A549 (cell line): ENCODE data around the gene ATXN10. TPM values are rescaled to one million over a fixed set of nuclear protein-coding genes. Genes with fewer than 3 reads are reported as not detected.

Source experiments
- ATAC-seq, 2 experiments: fragments of 200-7000 bp in 1 of 2; fragments of >200 bp in 1 of 2; cut with Nextera tagmentation in 1 of 2; cut with Tn5 transposase in 1 of 2; 3 replicates each; pipeline versions ENCODE4 v1.8.0 to v1.9.1; 2018 to 2020; ENCODE audit warnings: mild to moderate bottlenecking in 1 of 2, moderate library complexity in 1 of 2
- CTCF ChIA-PET: fragments of 300-600 bp; sonication (Branson Sonifier 250); formaldehyde crosslinking; extraction: SDS; loops from one replicate; lab custom pipeline; 2021; ENCODE audit warnings: antibody characterized with exemption, inconsistent platforms; lab: Yijun Ruan, JAX
- POLR2A ChIA-PET: fragments of 350-600 bp; formaldehyde crosslinking; extraction: SDS; loops from one replicate; lab custom pipeline; 2021; ENCODE audit warnings: antibody characterized with exemption, inconsistent platforms; lab: Yijun Ruan, JAX
- DNase-seq, 2 experiments: peaks; one replicate each; pipeline versions ENCODE4 v3.0.0 to v3.0.0-alpha.2; 2011 to 2016; ENCODE audit warnings: low read depth in 1 of 2, low spot score in 1 of 2
- FAIRE-seq: peaks from 2 replicates; lab custom pipeline; 2011; peaks lifted over from hg19 to GRCh38; lab: Jason Lieb, UNC
- H3K27ac ChIP-seq, 2 experiments: fragments of >200 bp; sonication (Bioruptor Twin); formaldehyde crosslinking; 3 replicates each; pipeline ENCODE4 v1.5.1; 2016 to 2017
- H3K4me1 ChIP-seq: fragments of >200 bp; sonication (Bioruptor Twin); formaldehyde crosslinking; 3 replicates; pipeline ENCODE4 v1.6.1; 2016
- H3K4me2 ChIP-seq: fragments of >200 bp; sonication (Bioruptor Twin); formaldehyde crosslinking; 3 replicates; pipeline ENCODE4 v1.6.1; 2016
- H3K4me3 ChIP-seq: fragments of >200 bp; sonication (Bioruptor Twin); formaldehyde crosslinking; 3 replicates; pipeline ENCODE4 v1.5.1; 2016
- H3K9me3 ChIP-seq: fragments of >200 bp; sonication (Bioruptor Twin); formaldehyde crosslinking; 3 replicates; pipeline ENCODE4 v1.6.1; 2016
- CHD2 ChIP-seq: fragments of 150-350 bp; IDR thresholded peaks from 2 replicates; pipeline ENCODE4 v1.6.1; 2014; ENCODE audit warnings: low read length; ENCODE audit not compliant: partially characterized antibody
- CTCF ChIP-seq: fragments of >200 bp; sonication (Bioruptor Twin); formaldehyde crosslinking; IDR thresholded peaks from 3 replicates; pipeline ENCODE4 v1.5.1; 2016
- EHMT2 ChIP-seq: fragments of 200-600 bp; sonication (generic); IDR thresholded peaks from 2 replicates; pipeline ENCODE4 v1.6.1; 2016; ENCODE audit warnings: antibody characterized with exemption, low read depth, mild to moderate bottlenecking, moderate library complexity
- ELK1 ChIP-seq: fragments of 150-350 bp; IDR thresholded peaks from 2 replicates; pipeline ENCODE4 v1.6.1; 2014; ENCODE audit warnings: low read depth, mild to moderate bottlenecking, low read length
- FOSL2 ChIP-seq, 2 experiments: fragments of 450-650 bp in 1 of 2; fragments of >200 bp in 1 of 2; sonication (Bioruptor Twin) in 1 of 2; formaldehyde crosslinking; IDR thresholded peaks; 2 replicates each; pipeline versions ENCODE4 v1.5.0 to v1.6.1; 2016 to 2020; ENCODE audit warnings: mild to moderate bottlenecking in 1 of 2, moderate library complexity in 1 of 2
- HDAC2 ChIP-seq: fragments of 200-600 bp; sonication (generic); IDR thresholded peaks from 2 replicates; pipeline ENCODE4 v1.6.1; 2016
- KDM5A ChIP-seq: fragments of 200-600 bp; sonication (generic); IDR thresholded peaks from 2 replicates; pipeline ENCODE4 v1.6.1; 2016; ENCODE audit warnings: antibody characterized with exemption, mild to moderate bottlenecking
- MAFK ChIP-seq: fragments of 450-650 bp; IDR thresholded peaks from 2 replicates; pipeline ENCODE4 v1.6.1; 2014; ENCODE audit not compliant: partially characterized antibody
- NFE2L2 ChIP-seq: fragments of 150-350 bp; conservative IDR thresholded peaks from 2 replicates; pipeline ENCODE4 v1.6.1; 2014; ENCODE audit warnings: low read length
- PHF8 ChIP-seq: fragments of 200-600 bp; sonication (generic); IDR thresholded peaks from 2 replicates; pipeline ENCODE4 v1.6.1; 2016; ENCODE audit warnings: low read depth, mild to moderate bottlenecking, antibody characterized with exemption, moderate library complexity, borderline replicate concordance
- RAD21 ChIP-seq, 2 experiments: fragments of >200 bp in 1 of 2; sonication (Bioruptor Twin) in 1 of 2; formaldehyde crosslinking in 1 of 2; IDR thresholded peaks in 1 of 2; conservative IDR thresholded peaks in 1 of 2; 2 replicates in 1 of 2; 3 replicates in 1 of 2; pipeline ENCODE4 v1.6.1; 2012 to 2018; ENCODE audit warnings: inconsistent platforms in 1 of 2
- SMC3 ChIP-seq: fragments of >200 bp; sonication (Bioruptor Twin); formaldehyde crosslinking; IDR thresholded peaks from 3 replicates; pipeline ENCODE4 v1.6.1; 2018; ENCODE audit warnings: inconsistent platforms
- TFCP2L1 ChIP-seq: fragments of 250-450 bp; sonication (Bioruptor Pico); IDR thresholded peaks from 2 replicates; pipeline ENCODE4 v1.5.0; 2021; ENCODE audit warnings: mild to moderate bottlenecking
- WGBS: methylation state at CpG from one replicate; pipeline ENCODE4 v1.1.6; 2017; ENCODE audit errors: missing lambda C conversion rate; 5-methylcytosine and 5-hydroxymethylcytosine counted together
- polyA plus RNA-seq, 4 experiments: library from polyadenylated mRNA; depleted of rRNA in 3 of 4; stranded (reverse); fragments of >200 nt; fragmentation: RNase III in 1 of 4; extraction: RNeasy Plus Mini Kit Qiagen cat#74134 plus additional on column Dnase treatment in 1 of 4; gene quantifications; 2 replicates in 3 of 4; 3 replicates in 1 of 4; pipeline ENCODE4 v1.2.3, GENCODE V29; 2011 to 2017
- TF ChIP-seq, protein P1 (sequence below): fragments of 250-450 bp; sonication (Bioruptor Pico); IDR thresholded peaks from 2 replicates; pipeline ENCODE4 v1.5.0; 2020; ENCODE audit warnings: low read depth, mild to moderate bottlenecking, moderate library complexity
- TF ChIP-seq, protein P2 (sequence below): fragments of 200-600 bp; sonication (generic); IDR thresholded peaks from 2 replicates; pipeline ENCODE4 v1.6.1; 2016; ENCODE audit warnings: antibody characterized with exemption, mild to moderate bottlenecking, moderate library complexity
- TF ChIP-seq, protein P3 (sequence below): IDR thresholded peaks from 2 replicates; pipeline ENCODE4 v1.6.1; 2012
- TF ChIP-seq, protein P4 (sequence below): IDR thresholded peaks from 2 replicates; pipeline ENCODE4 v1.6.1; 2012

Gene ATXN10
- polyA plus RNA-seq, 2 of the 4 experiments (the other 2 are of a cell fraction) = 126 to 281 TPM

GRCh38 chr22:45830531-45831245, 159.1 kb downstream of the ATXN10 start:
- ATAC-seq (peak; percentile 47 to 73; a peak in 4 of 6 replicates), FAIRE-seq (no peak), DNase-seq (peak in 1 of 2 experiments; percentile 48)
- POLR2A ChIA-PET = no interaction called here
- no peak overlapping the region for H3K4me3 ChIP-seq
- WGBS = 70% methylated on average over 3 of the region's 3 CpGs
- peaks cover 23% of the 10 kb centered on the region for H3K4me1 ChIP-seq
- CTCF ChIA-PET = interaction anchor here (0.8 to 1.2 kb wide), 2 partner anchors 12 to 20 kb away, joined by 3 read pairs; no protein-coding TSS in a partner anchor
- TF ChIP-seq EHMT2 (no peak), CHD2 (no peak), NFE2L2 (peak; percentile 66; the same call in 1 of the 2 replicates), PHF8 (no peak), KDM5A (no peak), HDAC2 (no peak), FOSL2 (IDR thresholded peaks at IDR 0.05) (no peak), FOSL2 (CRISPR knock-in tag; IDR thresholded peaks at IDR 0.05) (no peak), MAFK (peak; percentile 81), TFCP2L1 (CRISPR knock-in tag) (no peak)
- TF ChIP-seq, protein P1, sequence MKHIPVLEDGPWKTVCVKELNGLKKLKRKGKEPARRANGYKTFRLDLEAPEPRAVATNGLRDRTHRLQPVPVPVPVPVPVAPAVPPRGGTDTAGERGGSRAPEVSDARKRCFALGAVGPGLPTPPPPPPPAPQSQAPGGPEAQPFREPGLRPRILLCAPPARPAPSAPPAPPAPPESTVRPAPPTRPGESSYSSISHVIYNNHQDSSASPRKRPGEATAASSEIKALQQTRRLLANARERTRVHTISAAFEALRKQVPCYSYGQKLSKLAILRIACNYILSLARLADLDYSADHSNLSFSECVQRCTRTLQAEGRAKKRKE (CRISPR knock-in tag) = no peak
- TF ChIP-seq, protein P2, sequence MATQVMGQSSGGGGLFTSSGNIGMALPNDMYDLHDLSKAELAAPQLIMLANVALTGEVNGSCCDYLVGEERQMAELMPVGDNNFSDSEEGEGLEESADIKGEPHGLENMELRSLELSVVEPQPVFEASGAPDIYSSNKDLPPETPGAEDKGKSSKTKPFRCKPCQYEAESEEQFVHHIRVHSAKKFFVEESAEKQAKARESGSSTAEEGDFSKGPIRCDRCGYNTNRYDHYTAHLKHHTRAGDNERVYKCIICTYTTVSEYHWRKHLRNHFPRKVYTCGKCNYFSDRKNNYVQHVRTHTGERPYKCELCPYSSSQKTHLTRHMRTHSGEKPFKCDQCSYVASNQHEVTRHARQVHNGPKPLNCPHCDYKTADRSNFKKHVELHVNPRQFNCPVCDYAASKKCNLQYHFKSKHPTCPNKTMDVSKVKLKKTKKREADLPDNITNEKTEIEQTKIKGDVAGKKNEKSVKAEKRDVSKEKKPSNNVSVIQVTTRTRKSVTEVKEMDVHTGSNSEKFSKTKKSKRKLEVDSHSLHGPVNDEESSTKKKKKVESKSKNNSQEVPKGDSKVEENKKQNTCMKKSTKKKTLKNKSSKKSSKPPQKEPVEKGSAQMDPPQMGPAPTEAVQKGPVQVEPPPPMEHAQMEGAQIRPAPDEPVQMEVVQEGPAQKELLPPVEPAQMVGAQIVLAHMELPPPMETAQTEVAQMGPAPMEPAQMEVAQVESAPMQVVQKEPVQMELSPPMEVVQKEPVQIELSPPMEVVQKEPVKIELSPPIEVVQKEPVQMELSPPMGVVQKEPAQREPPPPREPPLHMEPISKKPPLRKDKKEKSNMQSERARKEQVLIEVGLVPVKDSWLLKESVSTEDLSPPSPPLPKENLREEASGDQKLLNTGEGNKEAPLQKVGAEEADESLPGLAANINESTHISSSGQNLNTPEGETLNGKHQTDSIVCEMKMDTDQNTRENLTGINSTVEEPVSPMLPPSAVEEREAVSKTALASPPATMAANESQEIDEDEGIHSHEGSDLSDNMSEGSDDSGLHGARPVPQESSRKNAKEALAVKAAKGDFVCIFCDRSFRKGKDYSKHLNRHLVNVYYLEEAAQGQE = no peak
- peaks cover 29% of the 10 kb centered on the region for H3K9me3 ChIP-seq
- H3K4me2 ChIP-seq = peak overlapping the region; percentile 37
- peak overlapping the region; percentile 53 to 75; a peak in 5 of 6 replicates for H3K27ac ChIP-seq

DNA sequence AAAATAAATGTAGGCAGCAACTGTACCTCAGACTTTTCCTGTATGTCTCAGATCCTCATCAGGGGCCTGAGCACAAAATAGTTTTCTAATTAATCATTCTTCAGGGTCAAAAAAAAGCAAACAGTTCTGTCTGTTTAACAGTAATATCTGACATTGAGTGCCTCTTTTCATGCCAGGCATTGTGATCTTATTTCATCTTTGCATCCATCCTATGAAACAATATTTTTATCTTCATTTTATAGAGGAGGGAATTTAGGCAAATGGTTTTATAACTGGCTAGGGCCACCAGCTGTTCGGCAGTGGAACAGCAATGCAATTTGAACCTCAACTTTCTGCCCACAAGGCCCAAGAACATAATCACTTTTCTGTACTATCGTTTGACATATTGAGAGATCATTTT, 159.8 kb downstream of the ATXN10 start:
- Histone ChIP-seq H3K4me3 (no peak overlapping the region), H3K27ac (peak overlapping the region; percentile 53 to 75; a peak in 5 of 6 replicates), H3K4me2 (peak overlapping the region; percentile 37), H3K9me3 (peaks cover 23% of the 10 kb centered on the region), H3K4me1 (peaks cover 23% of the 10 kb centered on the region)
- no peak for FAIRE-seq
- TF ChIP-seq CTCF (peak; percentile 27; the same call in 1 of the 3 replicates), ELK1 (no peak), SMC3 (peak; percentile 43), RAD21 (conservative IDR thresholded peaks at IDR 0.05 in 1 of 2, IDR thresholded peaks at IDR 0.05 in 1 of 2) (peak; percentile 44 to 58; a peak in 3 of 5 replicates)
- TF ChIP-seq, protein P3, sequence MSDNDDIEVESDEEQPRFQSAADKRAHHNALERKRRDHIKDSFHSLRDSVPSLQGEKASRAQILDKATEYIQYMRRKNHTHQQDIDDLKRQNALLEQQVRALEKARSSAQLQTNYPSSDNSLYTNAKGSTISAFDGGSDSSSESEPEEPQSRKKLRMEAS = no peak
- TF ChIP-seq, protein P4, sequence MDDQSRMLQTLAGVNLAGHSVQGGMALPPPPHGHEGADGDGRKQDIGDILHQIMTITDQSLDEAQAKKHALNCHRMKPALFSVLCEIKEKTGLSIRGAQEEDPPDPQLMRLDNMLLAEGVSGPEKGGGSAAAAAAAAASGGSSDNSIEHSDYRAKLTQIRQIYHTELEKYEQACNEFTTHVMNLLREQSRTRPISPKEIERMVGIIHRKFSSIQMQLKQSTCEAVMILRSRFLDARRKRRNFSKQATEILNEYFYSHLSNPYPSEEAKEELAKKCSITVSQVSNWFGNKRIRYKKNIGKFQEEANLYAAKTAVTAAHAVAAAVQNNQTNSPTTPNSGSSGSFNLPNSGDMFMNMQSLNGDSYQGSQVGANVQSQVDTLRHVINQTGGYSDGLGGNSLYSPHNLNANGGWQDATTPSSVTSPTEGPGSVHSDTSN = no peak
- peak in 1 of 2 experiments; percentile 28 for DNase-seq
- ChIA-PET POLR2A (no interaction called here), CTCF (interaction anchor here (0.7 to 1.5 kb wide), 4 partner anchors 20 to 259 kb away, joined by 3 read pairs; no protein-coding TSS in a partner anchor)
- peak in 1 of 2 experiments; percentile 48; a peak in 3 of 6 replicates for ATAC-seq
- WGBS = 31% methylated on average over 2 of the region's 2 CpGs
